IMR-90 (cell line): ENCODE measurements around the gene TSPAN32.

ENCODE experiments used
- MAFK ChIP-seq: IDR thresholded peaks from 2 replicates; pipeline ENCODE4 v1.6.1; 2012; ENCODE audit warnings: low read depth, low read length, improper control_type of control experiment
- MAZ ChIP-seq: IDR thresholded peaks from 2 replicates; pipeline ENCODE4 v1.6.1; 2012; ENCODE audit warnings: low read depth, mild to moderate bottlenecking, low read length, improper control_type of control experiment, moderate library complexity, borderline replicate concordance
- POLR2A ChIP-seq: IDR thresholded peaks from 2 replicates; pipeline ENCODE4 v1.6.1; 2012; ENCODE audit warnings: mild to moderate bottlenecking, low read depth, low read length
- RAD21 ChIP-seq: IDR thresholded peaks from 2 replicates; pipeline ENCODE4 v1.6.1; 2012; ENCODE audit warnings: low read length, improper control_type of control experiment
- TF ChIP-seq, protein P1 (sequence below): conservative IDR thresholded peaks from 2 replicates; pipeline ENCODE4 v1.5.1; 2012; ENCODE audit warnings: mild to moderate bottlenecking, low read depth, low read length, improper control_type of control experiment

DNA sequence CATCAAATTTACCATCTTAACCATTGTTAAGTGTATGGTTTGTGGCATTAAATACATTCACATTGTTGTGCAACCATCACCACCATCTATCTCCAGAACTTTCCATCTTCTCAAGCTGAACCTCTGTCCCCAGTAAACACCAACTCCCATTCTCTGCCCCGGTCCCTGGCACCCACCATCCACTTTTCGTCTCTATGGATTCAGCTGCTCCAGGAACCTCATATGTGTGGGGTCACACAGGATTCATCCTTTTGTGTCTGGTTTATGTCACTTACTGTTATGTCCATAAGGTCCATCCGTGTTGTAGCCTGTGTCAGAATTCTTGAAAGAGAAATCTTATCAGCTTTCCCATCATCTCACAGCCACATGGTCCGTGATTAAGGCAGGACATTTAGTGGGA lies 16.3 kb downstream of the TSPAN32 start:
- no peak for TF ChIP-seq POLR2A
- no peak for TF ChIP-seq RAD21
- TF ChIP-seq, protein P1, sequence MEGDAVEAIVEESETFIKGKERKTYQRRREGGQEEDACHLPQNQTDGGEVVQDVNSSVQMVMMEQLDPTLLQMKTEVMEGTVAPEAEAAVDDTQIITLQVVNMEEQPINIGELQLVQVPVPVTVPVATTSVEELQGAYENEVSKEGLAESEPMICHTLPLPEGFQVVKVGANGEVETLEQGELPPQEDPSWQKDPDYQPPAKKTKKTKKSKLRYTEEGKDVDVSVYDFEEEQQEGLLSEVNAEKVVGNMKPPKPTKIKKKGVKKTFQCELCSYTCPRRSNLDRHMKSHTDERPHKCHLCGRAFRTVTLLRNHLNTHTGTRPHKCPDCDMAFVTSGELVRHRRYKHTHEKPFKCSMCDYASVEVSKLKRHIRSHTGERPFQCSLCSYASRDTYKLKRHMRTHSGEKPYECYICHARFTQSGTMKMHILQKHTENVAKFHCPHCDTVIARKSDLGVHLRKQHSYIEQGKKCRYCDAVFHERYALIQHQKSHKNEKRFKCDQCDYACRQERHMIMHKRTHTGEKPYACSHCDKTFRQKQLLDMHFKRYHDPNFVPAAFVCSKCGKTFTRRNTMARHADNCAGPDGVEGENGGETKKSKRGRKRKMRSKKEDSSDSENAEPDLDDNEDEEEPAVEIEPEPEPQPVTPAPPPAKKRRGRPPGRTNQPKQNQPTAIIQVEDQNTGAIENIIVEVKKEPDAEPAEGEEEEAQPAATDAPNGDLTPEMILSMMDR: no peak
- TF ChIP-seq MAFK: no peak
- no peak for TF ChIP-seq MAZ
